OCI-LY7 (cell line): ENCODE data around the gene CAV1.

Source experiments
- EZH2phosphoT487 ChIP-seq: fragments of 200-600 bp; sonication (generic); IDR thresholded peaks from 2 replicates; pipeline ENCODE4 v1.6.1; 2018; ENCODE audit warnings: low read depth, borderline replicate concordance, mild to moderate bottlenecking, mixed run types, antibody characterized with exemption, low read length, moderate library complexity, mixed read lengths
- TF ChIP-seq, protein P1 (sequence below): fragments of 200-600 bp; sonication (generic); conservative IDR thresholded peaks from 2 replicates; pipeline ENCODE4 v1.5.1; 2014; ENCODE audit warnings: mild to moderate bottlenecking, antibody characterized with exemption, low read length, moderate library complexity, mixed read lengths

DNA sequence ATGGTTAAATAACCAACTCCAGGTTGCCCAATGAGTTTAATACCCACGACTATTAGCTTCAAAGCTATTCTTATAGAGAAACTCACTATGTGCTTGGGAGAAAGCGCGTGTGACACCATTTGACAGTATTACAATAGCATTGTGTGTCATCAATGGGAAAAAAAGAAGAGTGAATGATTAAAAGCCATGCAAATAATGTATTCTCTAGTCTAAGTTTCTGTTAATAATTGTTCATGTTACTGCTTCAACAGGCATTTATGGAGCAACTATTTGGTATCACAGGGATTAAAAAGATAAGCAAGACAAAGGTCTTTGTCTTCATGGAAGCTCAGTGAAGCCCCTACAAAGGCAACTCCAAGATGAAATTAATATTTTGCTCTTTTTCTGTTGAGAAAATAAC is 47.2 kb downstream of the CAV1 start:
- TF ChIP-seq, protein P1, sequence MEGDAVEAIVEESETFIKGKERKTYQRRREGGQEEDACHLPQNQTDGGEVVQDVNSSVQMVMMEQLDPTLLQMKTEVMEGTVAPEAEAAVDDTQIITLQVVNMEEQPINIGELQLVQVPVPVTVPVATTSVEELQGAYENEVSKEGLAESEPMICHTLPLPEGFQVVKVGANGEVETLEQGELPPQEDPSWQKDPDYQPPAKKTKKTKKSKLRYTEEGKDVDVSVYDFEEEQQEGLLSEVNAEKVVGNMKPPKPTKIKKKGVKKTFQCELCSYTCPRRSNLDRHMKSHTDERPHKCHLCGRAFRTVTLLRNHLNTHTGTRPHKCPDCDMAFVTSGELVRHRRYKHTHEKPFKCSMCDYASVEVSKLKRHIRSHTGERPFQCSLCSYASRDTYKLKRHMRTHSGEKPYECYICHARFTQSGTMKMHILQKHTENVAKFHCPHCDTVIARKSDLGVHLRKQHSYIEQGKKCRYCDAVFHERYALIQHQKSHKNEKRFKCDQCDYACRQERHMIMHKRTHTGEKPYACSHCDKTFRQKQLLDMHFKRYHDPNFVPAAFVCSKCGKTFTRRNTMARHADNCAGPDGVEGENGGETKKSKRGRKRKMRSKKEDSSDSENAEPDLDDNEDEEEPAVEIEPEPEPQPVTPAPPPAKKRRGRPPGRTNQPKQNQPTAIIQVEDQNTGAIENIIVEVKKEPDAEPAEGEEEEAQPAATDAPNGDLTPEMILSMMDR, result no peak
- no peak for TF ChIP-seq EZH2phosphoT487
